Erythroblast (primary cell): Measurements from ENCODE around the gene AOPEP.

Experiments
- DNase-seq, 2 experiments: peaks; one replicate each; lab custom pipeline; 2025; lab: John Stamatoyannopoulos, UW
- GATA1 ChIP-seq: IDR thresholded peaks from 2 replicates; pipeline ENCODE4 v1.6.1; 2011; ENCODE audit warnings: low read depth, mild to moderate bottlenecking, control low read depth, low read length, moderate library complexity
- POLR2A ChIP-seq: IDR thresholded peaks from 2 replicates; pipeline ENCODE4 v1.6.1; 2011; ENCODE audit warnings: mild to moderate bottlenecking, low read length

Gene AOPEP

DNA sequence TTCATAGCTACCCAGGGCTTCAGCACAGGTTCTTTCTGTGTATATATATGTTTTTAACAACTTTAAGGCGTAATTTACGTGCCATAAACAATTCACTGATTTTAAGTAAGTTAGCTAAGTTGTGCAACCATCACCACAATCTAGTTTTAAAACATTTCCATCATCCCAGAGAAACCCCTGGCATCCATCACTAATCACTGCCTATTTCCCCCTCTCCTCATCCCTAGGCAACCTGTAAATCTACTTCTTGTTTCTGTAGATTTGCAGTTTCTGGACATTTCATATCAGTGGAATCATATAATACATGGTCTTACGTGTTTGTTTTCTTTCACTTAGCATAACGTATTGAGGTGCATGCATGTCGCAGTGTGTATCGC is 299.6 kb downstream of the AOPEP start:
- TF ChIP-seq POLR2A (no peak), GATA1 (no peak)
- DNase-seq = no peak

DNA sequence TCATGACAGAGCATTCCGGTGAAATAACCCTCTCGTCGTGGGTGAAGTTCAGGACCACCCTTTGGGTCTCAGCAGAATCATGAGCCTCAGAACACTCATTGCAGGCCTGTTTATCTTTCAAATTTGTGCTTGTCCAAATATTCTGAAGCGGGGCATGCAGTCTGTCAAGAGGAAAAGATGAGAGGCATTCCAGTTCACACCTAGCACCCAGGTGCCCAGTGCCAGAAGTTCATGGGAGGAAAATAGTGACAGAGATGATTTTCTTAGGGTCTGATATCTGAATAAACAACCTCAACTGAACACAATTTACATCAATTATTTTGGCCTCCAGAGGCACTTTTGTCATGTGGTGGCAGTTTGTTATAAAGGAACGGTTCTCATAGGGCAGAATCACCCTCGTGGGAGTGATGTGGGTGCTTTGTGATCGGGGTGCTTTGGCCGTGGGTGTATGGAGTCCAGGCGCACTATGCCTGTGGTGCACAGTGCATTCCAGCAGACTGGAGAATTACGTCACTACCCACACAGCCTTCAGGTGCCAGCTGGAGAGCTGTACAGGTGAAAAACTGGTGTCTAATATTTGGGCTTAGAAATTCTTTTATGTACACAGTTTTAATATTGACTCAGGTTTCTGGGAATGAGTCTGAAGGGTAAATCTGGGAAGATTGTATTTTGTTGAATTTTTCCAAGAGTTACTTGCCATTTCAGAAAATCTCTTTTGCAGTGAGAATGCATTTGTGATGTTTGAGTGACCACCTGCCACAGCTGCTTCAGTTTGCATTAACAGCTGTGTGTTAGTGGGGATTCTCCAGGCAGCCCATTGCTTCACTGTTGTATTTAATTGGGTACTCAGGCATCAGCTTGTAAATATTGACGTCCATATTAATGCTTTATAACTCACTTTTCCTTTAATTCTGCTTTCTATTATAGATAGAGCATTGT is 301.7 kb downstream of the AOPEP start:
- no peak for TF ChIP-seq POLR2A
- no peak for TF ChIP-seq GATA1
- no peak for DNase-seq

- no peak for TF ChIP-seq GATA1
- no peak for TF ChIP-seq POLR2A
- DNase-seq = no peak
Observed at GRCh38 chr9:95028853-95029219, 302.3 kb downstream of the AOPEP start.

GRCh38 chr9:95029288-95029687 is 302.8 kb downstream of the AOPEP start:
- TF ChIP-seq GATA1 (no peak), POLR2A (no peak)
- DNase-seq = no peak

DNA sequence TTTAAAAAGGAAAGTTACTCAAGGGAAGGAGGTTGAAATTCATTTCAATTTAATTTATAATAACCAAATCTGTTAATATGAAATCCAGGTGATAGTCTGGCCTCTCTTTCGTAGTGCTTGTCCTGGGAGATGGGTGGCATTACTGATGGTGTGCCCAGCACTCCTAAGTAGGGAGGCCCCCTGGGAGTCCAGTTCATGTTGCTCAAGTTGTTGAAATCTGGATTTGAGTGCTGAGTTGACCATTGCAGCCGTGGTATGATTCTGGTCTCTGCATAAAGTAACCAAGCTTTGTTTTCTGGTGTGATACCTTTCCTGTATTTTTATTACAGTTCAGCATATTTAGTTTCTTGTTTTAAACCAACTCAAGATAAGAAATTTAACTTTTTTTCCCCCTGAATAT is 303.2 kb downstream of the AOPEP start:
- DNase-seq = no peak

GRCh38 chr9:95030344-95030743 is 303.8 kb downstream of the AOPEP start:
- DNase-seq = no peak
- TF ChIP-seq POLR2A (no peak), GATA1 (no peak)

More for the DNA sequence above, 303.2 kb downstream of the AOPEP start:
- TF ChIP-seq GATA1 (no peak), POLR2A (no peak)

- DNase-seq = no peak
- TF ChIP-seq POLR2A (no peak), GATA1 (no peak)
Observed at GRCh38 chr9:95030920-95031642, 304.6 kb downstream of the AOPEP start.

- DNase-seq = no peak
- TF ChIP-seq POLR2A (no peak), GATA1 (no peak)
Observed at GRCh38 chr9:95031711-95032461, 305.4 kb downstream of the AOPEP start.

- no peak for DNase-seq
- TF ChIP-seq POLR2A = no peak
- no peak for TF ChIP-seq GATA1
Observed at GRCh38 chr9:95032580-95033341, 306.3 kb downstream of the AOPEP start.

DNA sequence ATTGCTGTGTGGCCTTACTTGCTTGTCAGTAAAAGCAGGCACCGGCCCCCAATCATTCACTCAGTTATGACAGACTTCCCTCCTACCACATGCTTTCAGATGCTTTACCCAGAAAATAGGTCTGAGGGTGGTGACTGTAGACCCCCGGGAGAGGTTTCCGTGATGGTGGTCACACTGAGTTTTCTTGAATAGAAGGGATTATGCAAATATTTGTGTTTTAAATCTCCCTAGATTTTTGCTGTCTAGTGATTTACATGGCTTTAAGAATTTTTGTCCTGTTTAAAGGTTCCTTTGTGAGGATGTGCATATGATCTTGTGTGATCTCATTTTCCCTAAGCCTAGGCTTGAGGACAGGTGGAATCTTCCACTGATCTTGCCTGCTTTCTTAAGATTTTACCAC is 309.3 kb downstream of the AOPEP start:
- no peak for DNase-seq
- TF ChIP-seq GATA1 = no peak
- no peak for TF ChIP-seq POLR2A

DNA sequence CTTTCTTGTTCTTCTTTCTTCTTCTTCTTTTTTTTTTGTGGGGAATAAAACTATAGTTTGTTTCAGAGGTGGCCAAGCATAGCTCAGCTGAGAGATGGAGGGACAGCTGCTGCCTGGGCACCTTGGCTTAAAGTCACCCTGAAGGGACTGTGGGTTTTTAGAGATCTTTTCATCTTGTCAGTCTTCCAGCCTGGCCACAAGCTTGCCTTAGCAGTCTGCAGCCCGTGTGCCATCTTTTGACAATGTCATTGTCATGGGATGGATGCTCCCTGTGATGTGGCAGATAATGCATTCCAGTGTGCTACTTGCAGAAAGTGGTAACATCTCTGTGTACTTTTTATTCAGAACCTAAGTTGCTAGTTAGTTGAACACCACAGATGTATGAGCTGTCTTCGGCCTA is 310.2 kb downstream of the AOPEP start:
- TF ChIP-seq GATA1 (no peak), POLR2A (no peak)
- no peak for DNase-seq

GRCh38 chr9:95037789-95038521 is 311.5 kb downstream of the AOPEP start:
- TF ChIP-seq GATA1 = no peak
- TF ChIP-seq POLR2A = no peak
- DNase-seq = no peak
